NCI-H146 (cell line): ENCODE results near the gene HDAC4.
"Not testable (repeated sequence)": the region's sequence is repeated elsewhere in the genome, so short reads cannot be mapped to it uniquely, and the experiment has no call there.

Source experiments
- DNase-seq: peaks from one replicate; lab custom pipeline; 2025; lab: John Stamatoyannopoulos, UW

HDAC4 gene

DNA sequence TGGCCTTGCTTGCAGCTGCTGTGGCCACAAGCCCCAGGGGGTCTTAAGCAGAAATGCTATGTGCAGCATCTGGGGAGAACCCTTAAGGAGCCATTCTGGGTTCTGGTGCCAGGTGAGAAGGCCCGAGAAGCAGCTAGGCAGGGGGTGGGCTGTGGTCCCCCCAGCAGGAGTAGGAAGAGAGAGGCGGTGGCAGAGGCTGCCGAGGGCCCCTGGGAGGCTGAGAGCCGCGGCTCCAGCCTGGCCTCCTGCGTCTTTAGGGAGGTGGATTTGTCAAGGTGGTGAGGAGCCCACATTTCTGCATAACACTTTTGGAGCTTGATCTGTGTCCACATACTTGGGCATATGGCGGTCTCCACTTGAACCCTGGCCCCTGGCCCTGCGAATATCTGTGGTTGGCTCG lies 356.5 kb downstream of the HDAC4 start:
- DNase-seq: no peak

DNA sequence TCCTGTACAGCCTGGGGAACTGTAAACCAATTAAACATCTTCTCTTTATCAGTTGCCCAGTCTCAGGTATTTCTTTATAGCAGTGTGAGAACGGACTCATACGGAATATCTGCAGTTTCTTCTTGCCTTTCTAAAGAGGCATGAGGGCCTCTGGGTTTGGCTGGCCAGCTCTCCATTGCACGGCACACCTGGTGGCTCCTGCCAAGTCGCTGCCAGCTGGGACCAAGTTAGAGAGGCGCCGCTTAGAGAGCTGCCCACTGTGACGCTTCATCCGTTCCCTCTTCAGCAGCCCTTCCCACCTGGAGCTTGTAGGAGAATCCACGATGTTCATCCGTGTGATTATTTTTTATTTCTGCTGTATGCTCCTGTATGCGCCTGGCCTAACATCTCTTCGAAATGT lies 357.5 kb downstream of the HDAC4 start:
- no peak for DNase-seq

DNA sequence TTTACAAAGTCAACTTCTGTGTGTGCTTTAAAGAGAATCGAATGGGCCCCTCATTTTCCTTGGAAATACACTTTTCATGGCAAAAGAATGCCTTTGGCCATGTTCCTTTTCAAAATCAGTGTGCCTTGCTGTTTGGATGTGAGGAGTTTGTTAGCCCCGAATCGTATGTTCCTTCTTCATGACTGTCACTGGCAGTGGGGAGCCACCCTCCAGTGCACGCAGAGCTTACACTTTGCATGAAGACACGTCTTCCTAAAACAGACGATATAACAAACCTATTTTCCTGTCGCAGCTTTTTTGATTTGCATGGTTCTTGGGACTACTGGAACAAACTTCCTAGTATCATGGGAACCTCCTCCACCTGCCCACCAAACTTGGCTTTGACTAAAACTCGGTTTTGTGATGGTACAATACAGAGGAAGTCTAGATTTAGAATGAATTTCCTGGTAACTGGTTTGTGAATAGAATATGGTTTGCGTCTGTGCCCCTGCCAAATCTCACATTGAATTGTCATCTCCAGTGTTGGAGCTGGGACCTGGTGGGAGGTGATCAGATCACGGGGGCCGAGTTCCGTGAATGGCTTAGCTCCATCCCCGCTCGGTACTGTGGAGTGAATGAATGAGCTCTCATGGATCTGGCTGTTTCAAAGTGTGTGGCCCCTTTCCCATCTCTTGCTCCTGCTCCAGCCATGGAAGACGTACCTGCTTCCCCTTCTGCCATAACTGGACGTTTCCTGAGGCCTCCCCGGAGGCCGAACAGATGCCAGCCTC lies 358.1 kb downstream of the HDAC4 start:
- DNase-seq: no peak

DNA sequence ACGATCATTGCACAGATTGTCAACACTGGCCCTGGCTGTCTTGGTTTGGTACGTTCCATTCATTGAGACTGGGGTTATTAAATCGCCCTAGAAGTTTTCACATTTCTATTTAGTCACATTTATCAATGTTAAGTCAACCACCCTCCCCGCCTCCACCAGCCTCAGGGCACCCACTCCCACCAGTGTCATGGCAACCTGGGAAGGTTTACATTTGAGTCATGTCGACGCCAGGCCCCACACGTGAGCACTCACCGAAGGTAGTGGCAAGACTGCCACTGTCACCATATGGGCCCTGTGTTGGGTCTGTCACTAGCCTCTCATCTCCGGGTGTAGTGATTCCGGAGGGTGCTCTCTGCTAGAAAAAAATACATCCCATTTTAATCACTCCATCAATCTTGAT lies 358.8 kb downstream of the HDAC4 start:
- DNase-seq: no peak

DNA sequence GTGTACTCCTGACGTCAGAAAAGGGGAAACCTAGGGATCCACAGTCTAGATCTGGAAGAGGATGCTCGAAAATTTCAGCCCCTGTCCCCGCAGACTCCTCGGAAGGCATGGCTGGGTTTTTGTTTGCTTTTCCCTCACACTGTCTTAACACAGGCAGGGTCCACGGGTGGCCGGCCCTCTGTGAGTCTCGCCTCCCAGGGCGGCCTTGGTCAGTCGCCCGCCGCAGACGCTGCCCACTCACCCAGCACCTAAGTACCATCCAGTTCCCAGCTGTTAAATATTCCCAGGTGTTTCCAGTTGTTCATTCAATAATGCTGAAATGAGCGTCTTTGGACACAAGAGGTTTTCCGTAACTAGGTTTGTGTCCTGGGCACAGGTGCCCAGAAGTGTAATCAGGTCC lies 359.8 kb downstream of the HDAC4 start:
- DNase-seq: no peak

DNA sequence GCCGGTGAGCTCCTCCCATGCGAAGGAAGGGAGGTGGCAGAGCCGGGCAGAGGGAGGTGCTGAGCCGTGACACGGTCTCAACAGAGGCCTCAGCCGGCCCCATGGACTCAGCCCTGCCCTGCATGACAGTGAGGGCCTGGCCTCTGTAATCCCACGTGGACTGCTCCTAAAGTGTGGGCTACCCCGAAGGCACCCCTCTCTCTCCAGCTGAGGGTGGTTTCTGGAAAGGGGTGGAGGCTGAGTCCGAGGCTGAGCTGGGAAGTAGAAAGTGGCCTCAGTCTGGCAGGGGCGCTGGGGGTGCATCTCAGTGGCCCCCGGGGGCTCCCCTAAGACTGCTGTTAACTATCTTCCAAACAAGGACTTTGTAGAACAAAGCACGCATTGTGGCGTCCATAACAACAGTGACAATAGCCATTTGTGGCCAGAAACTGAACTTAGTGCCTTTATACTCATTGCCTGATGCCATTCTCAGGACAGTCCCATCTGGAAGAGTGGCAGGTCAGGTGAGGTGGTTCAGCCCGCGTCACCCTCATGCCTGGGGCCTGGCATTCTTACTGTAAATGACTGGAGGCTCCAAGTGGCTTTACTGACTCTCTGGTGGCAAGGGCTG lies 360.6 kb downstream of the HDAC4 start:
- DNase-seq: no peak

DNA sequence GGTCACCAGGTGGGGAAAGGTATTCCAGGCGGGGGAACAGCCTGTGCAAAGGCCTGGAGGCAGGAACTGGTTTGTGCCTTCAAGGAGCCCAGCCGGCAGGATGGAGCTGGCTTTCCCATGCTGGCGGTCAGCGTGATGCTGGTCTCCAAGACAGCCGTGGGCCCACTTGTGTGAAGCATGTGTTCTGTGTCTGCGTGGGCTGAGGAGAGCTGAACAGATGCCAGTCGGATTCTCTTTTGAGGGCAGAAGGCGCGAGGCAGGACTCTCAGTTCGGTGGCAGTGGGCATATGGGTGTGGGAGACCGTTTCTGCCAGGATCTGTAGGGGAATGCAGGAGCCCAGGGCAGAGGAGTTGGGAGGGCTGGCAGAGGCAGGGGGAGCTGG lies 361.4 kb downstream of the HDAC4 start:
- DNase-seq: no peak

DNA sequence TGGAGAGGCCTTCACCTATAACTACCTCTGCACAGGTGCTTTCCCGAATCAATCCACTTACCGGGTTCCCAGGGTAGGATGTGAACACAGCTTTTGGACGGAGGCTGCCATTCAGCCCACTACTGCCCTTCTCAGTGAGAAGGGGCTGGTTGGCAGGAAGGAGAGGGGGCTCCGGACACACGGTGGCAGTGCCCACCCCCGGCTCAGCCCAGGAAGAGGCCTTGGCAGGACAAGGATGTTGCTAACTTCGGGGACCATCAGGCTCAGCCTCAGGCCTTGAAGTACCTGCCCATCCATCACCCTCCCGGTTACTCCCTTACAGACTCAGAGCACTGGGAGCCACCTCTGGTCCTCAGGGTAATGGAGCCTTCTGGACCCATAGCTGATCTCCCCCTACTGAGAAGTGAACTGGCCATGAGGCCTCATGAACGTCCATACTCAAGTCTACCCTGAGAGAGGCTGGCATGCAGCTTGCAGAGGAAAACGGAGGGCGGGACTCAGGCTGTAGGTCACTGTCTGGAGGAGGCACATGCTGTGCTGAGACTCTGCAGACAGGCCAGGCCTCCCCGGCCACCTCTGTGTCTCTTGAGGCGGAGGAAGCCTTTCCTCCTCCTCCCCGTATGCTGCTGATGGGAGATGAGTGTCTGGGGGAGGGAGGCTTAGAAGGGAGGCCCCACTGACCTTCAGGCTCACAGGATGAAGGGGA lies 361.9 kb downstream of the HDAC4 start:
- DNase-seq: no peak

DNA sequence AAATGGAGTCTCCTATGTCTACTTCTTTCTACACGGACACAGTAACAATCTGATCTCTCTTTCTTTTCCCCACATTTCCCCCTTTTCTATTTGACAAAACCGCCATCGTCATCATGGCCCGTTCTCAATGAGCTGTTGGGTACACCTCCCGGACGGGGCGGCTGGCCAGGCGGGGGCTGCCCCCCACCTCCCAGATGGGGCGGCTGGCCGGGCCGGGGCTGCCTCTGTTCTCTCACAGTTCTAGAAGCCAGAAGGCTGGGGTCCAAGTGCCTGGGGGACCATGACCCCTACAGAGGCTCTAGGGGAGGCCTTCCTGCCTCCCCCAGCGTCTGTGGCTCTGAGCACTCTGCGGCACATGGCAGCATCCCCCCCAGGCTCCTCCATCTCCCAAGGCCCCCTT lies 362.5 kb downstream of the HDAC4 start:
- DNase-seq: not testable (repeated sequence)

DNA sequence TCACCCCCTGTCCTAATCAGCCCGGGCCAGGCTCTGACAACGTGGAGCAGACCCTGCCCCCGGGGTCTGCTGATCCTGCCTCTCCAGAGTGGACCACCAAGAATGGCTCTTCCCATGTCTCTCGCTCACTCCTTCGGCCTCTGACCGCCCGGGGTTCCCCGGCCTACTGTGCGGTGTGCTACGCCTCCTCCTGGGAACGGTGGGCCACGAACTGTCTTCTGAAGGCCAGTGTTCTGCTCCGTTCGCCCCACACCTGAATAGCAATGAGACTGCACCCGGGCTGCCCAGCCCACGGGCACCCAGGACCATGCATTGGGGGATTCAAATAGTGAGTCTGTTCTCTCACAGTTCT lies 363.3 kb downstream of the HDAC4 start:
- no peak for DNase-seq

DNA sequence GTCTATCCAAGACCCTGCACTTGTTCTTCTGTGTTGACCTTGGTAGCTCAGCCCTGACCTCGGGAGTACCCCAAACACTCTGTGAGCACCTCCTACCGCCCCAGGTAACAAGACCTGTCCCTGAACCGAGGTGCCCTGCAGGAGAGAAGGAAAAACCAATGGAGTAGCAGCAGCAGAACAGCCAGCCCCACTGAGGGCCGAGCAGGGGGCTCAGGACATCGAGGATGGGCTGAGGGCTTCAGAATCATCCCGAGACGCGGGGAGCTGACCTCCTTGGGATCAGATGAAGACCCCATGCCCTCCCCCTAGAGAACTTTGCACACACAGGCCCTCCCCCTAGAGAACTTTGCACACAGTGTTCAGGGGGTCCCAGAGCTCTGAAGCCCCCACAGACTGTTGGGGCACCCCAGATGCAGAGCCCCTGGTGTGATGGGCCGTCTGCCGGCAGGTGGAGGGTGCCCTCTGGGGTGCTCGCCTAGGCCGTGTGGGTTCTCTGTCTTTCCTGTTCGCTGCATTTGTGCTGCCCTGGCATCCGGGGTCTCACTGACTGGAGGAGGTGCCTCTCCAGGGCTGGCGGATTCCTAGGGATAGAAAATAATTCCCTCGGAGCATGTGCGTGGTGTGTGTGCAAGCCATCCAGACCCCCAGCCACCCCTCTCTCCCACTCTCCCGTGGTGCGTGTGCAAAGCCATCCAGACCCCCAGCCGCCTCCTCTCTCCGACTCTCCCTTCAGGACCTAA lies 363.8 kb downstream of the HDAC4 start:
- no peak for DNase-seq

DNA sequence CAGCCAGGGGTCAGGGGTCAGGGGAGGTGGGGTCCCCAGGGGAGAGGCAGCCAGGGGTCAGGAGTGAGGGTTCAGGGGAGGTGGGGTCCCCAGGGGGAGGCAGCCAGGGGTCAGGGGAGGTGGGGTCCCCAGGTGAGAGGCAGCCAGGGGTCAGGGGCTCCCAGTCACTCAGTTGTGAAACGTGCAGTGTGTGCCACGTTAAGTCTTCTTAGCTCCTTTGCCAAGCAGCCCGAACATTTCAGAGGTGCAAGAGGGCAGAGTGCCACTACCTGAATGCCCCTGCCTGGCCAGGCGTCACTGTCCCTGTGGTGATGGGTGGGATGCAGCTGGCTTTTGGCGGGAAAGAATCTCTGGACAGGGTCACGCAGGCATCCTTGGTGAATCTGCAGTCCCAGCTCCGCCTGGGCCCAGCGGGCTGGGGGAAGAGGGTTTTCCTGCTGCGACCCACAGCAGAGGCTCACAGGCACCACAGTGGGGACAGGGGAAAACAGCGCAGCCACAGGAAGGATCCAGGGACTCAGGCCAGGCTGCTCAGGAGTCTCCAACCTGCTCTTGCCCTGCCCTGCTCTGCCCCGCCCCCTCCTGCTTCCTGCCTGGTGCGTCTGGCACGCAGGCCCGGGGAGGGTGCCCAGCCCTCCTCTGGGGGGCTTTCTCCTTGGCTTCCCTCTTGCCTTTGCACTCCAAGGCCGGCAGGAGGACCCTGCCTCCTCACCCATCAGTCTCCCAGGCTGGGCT lies 364.7 kb downstream of the HDAC4 start:
- DNase-seq: no peak

DNA sequence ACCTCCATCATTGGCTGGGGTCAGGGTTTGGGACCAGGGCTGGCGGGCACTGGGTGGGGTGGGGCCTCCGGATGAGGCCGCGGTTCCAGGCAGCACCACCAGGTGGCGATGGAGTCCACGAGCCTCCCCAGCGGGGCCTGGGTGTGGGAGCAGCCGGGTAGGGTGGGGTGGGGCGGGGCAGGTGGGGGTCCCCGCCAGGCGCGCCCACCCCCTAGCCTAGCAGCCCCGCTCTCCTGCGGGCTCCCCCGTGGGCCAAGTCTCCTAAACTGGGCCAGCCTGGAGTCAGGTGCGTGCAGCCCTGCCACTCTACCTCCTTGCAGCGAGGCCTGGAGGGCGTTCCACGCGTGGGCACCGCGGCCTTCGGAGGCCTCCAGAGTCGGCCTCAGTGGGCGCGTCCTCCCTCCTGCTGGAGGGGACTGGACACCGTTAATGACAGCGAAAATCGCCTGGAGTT lies 365.4 kb downstream of the HDAC4 start:
- DNase-seq: no peak

DNA sequence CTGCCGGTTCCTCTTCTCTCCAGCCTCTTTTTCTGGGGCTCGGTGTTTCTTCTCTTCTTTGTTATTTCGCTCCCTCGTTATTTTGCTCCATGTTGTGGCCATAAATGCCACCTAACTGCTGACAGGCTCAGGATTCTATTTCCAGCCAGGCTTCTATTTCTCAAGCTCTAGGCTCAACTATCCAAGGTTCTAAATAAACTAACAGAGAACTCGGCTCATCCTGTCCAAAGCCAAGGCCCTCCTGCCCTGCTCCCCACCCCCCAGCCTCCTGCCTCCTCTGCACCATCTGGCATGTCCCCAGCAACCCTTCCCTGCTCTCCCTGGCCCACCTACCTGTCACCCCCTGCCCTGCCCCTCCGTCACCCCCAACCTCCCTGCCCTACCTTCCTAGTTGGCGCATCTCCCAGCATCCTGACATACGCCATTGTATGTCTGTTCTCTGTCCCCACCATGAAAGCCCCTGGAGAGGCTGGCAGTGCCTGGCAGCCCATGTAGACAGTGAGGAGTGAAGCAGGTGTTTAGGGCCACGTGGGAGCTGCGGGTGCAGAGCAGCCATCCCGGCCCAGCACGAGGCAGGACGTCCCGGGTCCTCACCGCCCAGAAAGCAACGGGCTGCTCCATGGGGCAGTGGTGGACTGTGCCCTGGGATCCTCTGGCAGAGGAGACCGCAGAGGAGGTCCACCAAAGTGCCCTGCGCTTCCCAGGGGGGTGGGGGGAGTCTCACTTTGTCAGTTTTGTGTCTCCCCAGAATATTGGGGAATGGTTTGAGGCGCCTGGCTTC lies 366.1 kb downstream of the HDAC4 start:
- no peak for DNase-seq

DNA sequence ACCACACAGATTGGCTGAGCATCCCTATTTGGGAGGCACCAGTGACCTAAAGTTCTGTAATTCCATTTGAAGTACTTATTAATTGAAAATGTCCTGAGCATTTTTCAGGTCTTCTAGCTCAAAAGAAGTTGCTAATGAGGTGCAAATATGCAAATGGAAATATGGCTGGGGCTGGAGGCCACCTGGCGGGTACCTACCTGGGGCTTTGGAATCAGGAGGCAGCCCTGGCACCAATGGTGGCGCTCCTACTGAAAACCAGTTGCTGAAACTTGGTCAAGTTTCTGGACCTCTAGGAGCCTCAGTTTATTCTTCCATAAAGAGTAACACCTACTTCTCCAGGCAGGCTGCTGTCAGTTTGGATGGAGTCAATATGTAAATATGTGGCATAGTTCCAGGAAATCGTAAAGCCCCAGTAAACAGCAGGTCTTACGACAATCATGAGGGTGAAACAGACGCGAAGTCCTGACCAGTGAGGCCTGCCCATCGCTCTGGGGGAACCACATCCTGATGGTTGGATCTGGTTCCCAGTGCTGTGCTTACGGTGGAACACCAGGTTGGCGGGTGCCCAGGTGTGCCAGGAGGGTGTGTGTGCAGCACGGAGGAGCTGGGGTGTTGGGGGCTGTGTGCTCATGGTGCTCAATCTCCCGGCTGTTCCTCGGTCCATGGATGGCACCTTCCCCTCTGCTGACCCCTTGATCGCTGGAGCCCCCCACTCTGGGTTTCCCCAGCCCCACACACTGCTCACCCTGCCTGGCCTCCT lies 366.8 kb downstream of the HDAC4 start:
- no peak for DNase-seq

DNA sequence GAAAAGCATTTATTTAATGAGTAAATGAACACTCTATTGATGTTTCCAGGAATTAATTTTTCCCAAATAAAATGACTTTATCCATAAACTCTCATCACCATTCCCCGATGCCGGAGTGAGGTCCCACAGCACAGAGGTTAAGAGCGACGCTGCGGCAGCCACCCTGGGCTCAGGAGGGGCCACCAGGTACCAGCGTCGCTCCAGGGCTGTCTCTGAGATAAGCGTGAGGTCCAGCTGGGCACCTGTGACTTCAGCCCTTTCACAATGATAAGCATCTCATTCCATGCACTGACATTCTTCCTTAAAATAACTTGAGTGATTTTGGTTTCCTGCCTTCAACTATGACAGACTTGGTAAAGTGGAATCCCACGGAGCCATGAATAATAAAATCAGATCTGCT lies 370.9 kb downstream of the HDAC4 start:
- DNase-seq: no peak

DNA sequence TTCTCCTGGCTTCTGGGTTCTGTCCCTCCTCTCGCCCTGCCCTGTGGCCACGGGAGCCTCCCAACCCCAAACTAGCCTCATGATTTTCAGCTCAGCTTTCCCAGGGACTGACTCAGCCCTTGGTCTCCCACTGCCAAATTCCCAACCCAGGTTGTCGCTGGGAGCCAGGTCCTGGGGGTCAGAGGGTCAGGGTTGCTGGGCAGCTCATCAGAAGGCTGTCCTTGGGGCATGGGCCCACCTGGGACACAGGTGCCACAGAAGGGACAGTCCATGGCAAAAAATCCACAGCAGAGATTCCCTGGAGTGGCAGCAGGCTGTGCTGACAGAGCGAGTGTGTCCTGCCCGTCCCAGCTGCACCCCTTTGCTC lies 372.6 kb downstream of the HDAC4 start:
- DNase-seq: no peak

DNA sequence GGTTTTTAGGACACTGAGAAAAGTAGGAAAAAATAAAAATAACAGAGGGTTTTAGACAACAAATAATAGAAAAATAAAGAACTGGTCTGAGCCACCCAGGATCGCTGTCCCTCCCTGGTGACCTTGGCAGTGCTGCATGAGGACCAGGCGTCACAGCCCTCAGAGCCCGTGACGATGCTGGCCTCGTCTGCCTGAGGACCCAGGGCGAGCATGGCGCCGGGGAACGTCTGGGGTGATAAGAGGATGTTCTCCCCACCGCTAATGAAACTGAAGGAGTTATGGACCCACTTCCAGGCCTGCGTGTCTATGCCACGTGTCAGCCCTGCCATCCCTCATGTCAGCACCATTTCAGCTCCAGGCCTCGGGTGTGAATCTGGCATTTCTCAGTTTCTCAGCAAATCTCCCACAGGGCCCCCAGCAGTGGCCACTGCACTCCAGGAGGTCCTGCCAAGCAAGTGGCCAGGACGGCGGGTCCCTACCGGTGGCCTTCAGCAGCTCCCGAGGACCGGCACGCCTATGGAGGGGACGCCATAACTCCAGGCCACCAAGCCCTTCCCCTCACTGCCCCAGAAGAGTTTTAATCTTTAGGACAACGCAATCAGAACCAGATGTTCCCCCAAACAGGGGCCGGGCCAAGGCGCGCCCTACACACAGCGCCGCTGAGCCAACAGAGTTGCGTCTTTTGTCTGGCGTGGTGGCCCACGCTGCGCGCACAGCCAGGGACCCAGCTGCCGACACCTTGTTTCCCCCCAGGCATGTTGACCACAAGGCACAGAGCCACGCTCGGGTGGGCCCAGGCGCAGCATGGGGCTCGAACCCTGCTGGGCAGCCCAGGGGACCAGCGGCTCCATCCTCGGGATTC lies 373.2 kb downstream of the HDAC4 start:
- peak; percentile 32 for DNase-seq

DNA sequence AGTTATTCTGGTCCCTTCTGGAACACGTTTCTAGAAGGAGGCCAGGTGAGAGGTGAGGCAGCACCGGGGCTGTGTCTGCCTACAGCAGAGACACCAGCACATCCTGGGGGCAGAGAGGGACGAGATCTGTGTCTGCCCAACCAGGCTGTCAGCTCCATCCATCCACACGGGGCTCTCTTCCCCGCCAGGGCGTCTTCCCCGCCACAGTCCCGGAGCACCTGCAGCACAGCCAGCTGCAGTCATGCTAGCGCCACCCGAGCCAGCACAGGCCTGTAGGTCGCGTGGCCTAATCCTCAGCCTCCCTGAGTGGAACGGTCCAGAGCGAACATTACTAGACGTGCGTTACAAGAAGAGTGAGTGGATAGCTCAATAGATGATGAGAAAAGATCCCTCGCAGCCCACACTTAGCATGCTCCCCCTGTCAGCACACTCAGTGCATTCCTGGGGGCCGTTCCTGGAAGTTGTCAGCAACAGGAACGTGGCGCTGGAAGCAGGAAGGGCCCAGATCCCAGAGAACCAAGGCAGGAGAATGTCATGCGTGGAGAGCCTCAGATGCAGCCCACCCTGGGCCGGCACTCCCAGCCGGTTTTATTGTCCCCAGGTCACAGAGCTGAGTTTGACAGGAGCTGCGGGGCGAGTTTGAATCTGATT lies 374.0 kb downstream of the HDAC4 start:
- DNase-seq: peak; percentile 6
